ENCODE data around the gene ABCF2.

ABCF2 gene

GRCh38 chr7:151226875-151227782 is at the start of gene ABCF2:
Gene ABCF2 (minus strand): TSS chr7:151227205. CDS start chr7:151226458, 747 bp downstream.
- peak; percentile 99 for DNase-seq

- no peak for DNase-seq
These were observed 49.0 kb upstream of the ABCF2 start for GRCh38 chr7:151275813-151276577.

- no peak for DNase-seq
These were observed 48.2 kb upstream of the ABCF2 start for GRCh38 chr7:151274936-151275812.

GRCh38 chr7:151274396-151274795 is 47.4 kb upstream of the ABCF2 start:
- no peak for DNase-seq

- no peak for DNase-seq
These were observed 46.8 kb upstream of the ABCF2 start for GRCh38 chr7:151273651-151274390.

- DNase-seq: no peak
These were observed 45.9 kb upstream of the ABCF2 start for GRCh38 chr7:151272877-151273276.

- DNase-seq: no peak
These were observed 45.4 kb upstream of the ABCF2 start for GRCh38 chr7:151272405-151272804.

GRCh38 chr7:151271699-151272355 is 44.8 kb upstream of the ABCF2 start:
- DNase-seq: no peak

- no peak for DNase-seq
These were observed 42.5 kb upstream of the ABCF2 start for GRCh38 chr7:151269511-151269910.

- no peak for DNase-seq
These were observed 38.4 kb upstream of the ABCF2 start for GRCh38 chr7:151265351-151265931.

GRCh38 chr7:151264615-151265014 is 37.6 kb upstream of the ABCF2 start:
- DNase-seq: no peak

- DNase-seq: no peak
These were observed 34.5 kb upstream of the ABCF2 start for GRCh38 chr7:151261529-151261928.

- DNase-seq: no peak
These were observed 33.9 kb upstream of the ABCF2 start for GRCh38 chr7:151260883-151261282.

GRCh38 chr7:151260471-151260870 is 33.5 kb upstream of the ABCF2 start:
- no peak for DNase-seq

- DNase-seq: no peak
These were observed 31.0 kb upstream of the ABCF2 start for GRCh38 chr7:151257990-151258389.

- DNase-seq: no peak
These were observed 29.5 kb upstream of the ABCF2 start for GRCh38 chr7:151256410-151257045.

- DNase-seq: no peak
These were observed 28.4 kb upstream of the ABCF2 start for GRCh38 chr7:151255390-151255789.

GRCh38 chr7:151254851-151255250 is 27.8 kb upstream of the ABCF2 start:
- no peak for DNase-seq

GRCh38 chr7:151254316-151254715 is 27.3 kb upstream of the ABCF2 start:
- DNase-seq: no peak

- DNase-seq: no peak
These were observed 26.1 kb upstream of the ABCF2 start for GRCh38 chr7:151252961-151253711.
